ENCODE data around the gene FBLN7. TPM values are rescaled to one million over a fixed set of nuclear protein-coding genes. Genes with fewer than 3 reads are reported as not detected.

The FBLN7 gene
- polyA plus RNA-seq, 3 donors from 2014 or later = not detected

DNA sequence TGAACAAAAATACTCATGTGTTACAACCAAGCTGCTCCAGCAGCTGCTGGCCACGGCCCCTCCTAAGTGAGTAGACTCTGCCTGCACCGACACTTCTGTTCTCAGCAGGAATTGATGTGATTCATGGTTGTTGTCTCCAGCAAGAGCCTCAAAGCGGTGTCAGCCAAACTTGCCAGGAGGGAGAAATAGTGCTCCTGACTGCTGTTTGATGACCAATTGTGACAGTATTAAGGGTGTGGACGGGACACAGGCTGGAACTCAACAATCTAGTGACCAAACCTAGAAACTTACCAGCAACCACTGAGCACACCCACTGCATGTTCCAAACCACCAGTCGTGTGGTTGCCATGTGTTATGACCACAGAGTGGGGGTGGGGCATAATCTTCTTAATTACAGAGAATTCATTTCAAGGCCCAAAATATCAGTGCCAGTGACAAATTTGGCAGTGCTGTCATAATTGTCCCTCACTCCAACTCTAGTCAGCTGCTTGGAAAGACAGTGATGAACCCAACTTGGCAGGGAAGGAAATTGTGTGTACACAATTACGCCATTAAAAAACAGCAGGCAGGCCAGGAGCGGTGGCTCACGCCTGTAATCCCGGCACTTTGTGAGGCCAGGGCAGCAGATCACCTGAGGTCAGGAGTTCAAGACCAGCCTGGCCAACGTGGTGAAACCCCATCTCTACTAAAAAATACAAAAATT lies 30.4 kb downstream of the FBLN7 start:
- Mint-ChIP-seq H3K36me3 (no peaks in the 10 kb centered on the region), H3K9me3 (peaks cover 0 to 4% (median 0%) of the 10 kb centered on the region in 6 donors), H3K27ac (peak overlapping the region in 4 of 6 donors; percentile 8 to 69 (median 41)), H3K4me1 (peaks cover 21 to 32% of the 10 kb centered on the region in 2 donors), H3K4me3 (peak overlapping the region; percentile 15 to 72 (median 49)), H3K27me3 (ENCODE audit: low read depth in 3 of 3) (peaks cover 2 to 5% (median 4%) of the 10 kb centered on the region in 3 donors)
- peak in 1 of 3 donors; percentile 9 for DNase-seq

DNA sequence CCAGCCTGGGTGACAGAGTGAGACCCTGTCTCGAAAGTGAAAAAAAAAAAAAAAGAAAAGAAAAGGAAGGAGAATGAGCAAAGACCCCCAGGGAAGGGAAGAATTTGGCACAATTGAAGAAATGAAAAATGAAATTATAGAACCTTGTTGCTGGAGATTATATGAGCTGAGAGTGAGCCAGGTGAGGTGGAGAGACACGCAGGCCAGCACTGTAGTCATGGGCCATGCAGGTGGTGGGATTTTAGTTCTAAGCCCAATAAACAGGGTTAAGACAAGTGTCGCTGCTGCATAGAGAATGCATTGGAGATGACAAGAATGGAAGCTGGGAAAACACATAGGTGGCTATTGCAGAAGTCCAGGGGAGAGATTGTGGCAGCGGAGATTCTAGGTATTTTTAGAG lies 32.3 kb downstream of the FBLN7 start:
- Mint-ChIP-seq H3K4me3 (no peak overlapping the region), H3K27ac (peak overlapping the region in 1 of 6 donors; percentile 0), H3K27me3 (ENCODE audit: low read depth in 3 of 3) (peaks cover 2 to 4% (median 3%) of the 10 kb centered on the region in 3 donors), H3K9me3 (peaks cover 0 to 4% (median 0%) of the 10 kb centered on the region in 6 donors), H3K36me3 (no peaks in the 10 kb centered on the region), H3K4me1 (peaks cover 21 to 32% of the 10 kb centered on the region in 2 donors)
- no peak for DNase-seq

DNA sequence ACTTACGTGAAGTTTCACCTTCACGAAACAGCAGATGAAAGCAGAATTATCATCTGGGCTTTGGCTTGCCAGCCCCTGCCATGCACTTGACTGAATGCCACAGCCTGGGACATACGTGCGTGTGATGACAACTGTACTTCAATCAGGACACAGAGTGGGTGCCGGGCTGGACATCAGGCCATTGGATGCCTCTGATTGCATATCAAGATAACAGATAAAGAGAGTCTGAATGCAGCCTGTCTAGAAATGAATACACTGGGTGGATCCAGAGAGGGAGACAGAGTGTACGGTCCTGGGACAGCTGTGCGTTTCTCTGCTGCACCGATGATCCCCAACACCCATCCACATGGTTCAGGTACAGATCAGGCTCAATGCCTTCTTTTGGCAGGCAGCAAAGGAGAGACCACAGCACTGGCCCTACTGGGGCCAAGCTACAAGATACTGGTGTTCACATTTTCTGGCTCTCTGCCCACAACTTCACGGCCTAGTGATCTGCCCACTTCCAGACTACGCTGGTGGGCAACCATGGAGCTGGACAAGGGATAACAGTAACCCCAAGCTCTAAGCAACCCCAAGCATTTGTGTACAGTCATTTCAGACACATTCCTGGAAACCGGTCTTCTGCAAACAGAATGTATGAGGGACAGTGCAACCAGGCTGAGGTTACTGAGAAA lies 35.6 kb downstream of the FBLN7 start:
- Mint-ChIP-seq H3K4me3 (no peak overlapping the region), H3K4me1 (peaks cover 9 to 11% of the 10 kb centered on the region in 2 donors), H3K36me3 (peaks cover 0 to 3% (median 0%) of the 10 kb centered on the region in 3 donors), H3K9me3 (peaks cover 0 to 9% (median 0%) of the 10 kb centered on the region in 6 donors), H3K27me3 (ENCODE audit: low read depth in 3 of 3) (peaks cover 5 to 16% (median 7%) of the 10 kb centered on the region in 3 donors), H3K27ac (no peak overlapping the region)
- DNase-seq = no peak

DNA sequence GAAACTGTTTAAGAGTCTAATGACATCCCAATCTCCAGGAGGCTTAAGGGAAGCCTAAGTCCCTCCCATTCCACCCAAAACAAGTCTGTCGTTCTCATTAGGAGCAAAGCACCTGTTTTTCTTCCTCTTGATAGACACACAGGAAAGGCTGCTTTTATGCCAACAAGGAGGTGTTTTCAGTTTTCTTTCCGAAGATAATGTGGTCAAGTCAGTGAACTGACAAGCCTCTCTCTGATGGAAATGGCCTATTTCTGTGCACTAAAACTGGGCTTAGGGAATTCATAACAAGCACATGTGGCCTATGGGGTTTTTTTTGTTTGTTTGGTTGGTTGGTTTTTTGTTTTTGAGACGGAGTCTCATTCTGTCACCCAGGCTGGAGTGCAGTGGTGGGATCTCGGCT lies 36.2 kb downstream of the FBLN7 start:
- Mint-ChIP-seq H3K4me1 (peaks cover 3 to 5% of the 10 kb centered on the region in 2 donors), H3K27ac (no peak overlapping the region), H3K4me3 (no peak overlapping the region), H3K27me3 (ENCODE audit: low read depth in 3 of 3) (peaks cover 5 to 18% (median 8%) of the 10 kb centered on the region in 3 donors), H3K9me3 (peaks cover 0 to 9% (median 0%) of the 10 kb centered on the region in 6 donors), H3K36me3 (peaks cover 0 to 3% (median 0%) of the 10 kb centered on the region in 3 donors)
- no peak for DNase-seq

DNA sequence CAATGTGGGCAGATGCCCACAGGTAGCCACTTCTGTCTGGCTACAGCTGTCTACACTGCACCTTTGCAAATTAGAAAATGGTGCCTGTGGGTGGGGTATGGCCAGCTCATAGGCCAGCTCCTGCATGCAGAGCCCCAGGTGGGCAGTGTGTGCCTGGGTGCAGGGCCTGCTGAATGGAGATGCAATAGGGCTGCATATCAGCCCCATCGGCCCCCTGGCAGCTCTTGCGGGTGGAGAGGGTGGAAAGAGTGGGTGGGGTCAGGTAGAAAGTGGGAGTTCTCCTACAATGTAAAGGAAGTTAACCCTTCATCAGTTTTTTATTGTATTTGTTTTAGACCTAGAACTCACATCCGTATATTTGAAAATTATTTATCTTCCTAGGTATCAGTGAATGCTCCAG lies 37.1 kb downstream of the FBLN7 start:
- Mint-ChIP-seq H3K27ac (no peak overlapping the region), H3K4me1 (no peaks in the 10 kb centered on the region), H3K4me3 (no peak overlapping the region), H3K9me3 (peaks cover 0 to 8% (median 0%) of the 10 kb centered on the region in 6 donors), H3K27me3 (ENCODE audit: low read depth in 3 of 3) (peaks cover 10 to 26% (median 12%) of the 10 kb centered on the region in 3 donors), H3K36me3 (peaks cover 0 to 7% (median 0%) of the 10 kb centered on the region in 3 donors)
- no peak for DNase-seq

DNA sequence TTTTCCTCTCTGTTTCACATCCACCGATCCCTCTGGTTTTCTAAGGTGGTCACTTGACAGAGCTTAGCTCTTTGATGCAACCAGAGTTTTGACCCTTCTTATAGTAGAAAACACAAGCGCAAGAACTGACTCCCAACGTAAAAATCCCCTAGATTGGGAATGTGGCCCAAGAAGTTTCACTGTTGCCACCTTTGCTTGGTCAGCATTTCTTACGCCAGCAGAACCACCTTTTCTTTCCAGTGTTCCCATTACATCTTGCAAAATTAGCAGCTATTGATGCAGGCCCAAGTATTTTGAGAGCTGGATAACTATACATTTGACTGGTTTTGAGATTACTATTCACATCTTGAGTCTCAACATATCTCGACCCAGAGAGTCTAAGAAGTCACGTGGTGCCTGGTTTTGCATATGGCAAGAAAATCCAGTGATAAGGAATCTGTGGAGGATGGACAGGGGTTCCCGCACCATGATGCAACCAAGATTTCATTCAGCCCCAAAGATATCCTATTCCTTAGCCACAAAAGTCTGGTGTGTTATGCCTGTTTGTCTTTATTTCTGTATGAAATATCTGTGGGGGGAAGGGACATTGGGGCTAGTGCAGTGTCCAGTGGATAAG lies 37.9 kb downstream of the FBLN7 start:
- H3K36me3 Mint-ChIP-seq = peaks cover 0 to 8% (median 0%) of the 10 kb centered on the region in 3 donors
- H3K27me3 Mint-ChIP-seq (ENCODE audit: low read depth in 3 of 3) = peaks cover 13 to 33% (median 13%) of the 10 kb centered on the region in 3 donors
- H3K4me3 Mint-ChIP-seq = no peak overlapping the region
- peaks cover 0 to 6% (median 0%) of the 10 kb centered on the region in 6 donors for H3K9me3 Mint-ChIP-seq
- no peak for DNase-seq
- no peaks in the 10 kb centered on the region for H3K4me1 Mint-ChIP-seq
- no peak overlapping the region for H3K27ac Mint-ChIP-seq

DNA sequence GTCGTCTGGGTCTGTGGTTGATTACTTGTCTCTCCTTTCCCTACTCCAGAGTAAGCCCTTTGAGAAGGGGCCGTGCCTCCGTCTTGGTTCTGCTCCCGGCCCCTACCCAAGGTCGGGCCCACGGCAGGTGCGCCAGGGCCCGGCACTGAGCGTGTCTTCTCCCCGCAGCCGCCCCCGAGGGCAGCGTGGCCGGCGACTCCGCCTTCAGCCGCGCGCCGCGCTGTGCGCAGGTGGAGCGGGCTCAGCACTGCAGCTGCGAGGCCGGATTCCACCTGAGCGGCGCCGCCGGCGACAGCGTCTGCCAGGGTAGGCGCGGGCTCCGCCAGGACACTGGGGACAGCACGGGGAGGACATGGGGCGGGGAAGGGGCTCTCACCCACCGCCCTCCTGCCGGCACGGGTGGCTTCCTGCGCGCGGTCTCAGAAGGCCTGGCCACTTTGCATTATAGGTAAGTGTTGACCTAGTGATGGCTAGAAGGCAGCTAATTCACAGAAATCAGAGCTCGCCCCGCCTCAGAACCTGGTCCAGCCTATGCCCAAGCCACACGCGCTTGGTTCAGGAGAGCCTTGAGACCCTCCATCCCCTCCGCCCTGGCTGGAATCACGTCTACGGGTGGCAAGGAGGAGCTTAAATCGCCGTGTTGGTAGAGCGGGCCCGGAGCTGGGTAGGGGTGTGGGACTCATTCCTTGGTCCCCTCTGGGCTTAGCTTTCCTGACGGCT lies 43.5 kb downstream of the FBLN7 start:
- Mint-ChIP-seq H3K27me3 (ENCODE audit: low read depth in 3 of 3) (peaks cover 14 to 36% (median 17%) of the 10 kb centered on the region in 3 donors), H3K4me3 (no peak overlapping the region), H3K36me3 (peaks cover 0 to 8% (median 0%) of the 10 kb centered on the region in 3 donors), H3K9me3 (peaks cover 0 to 6% (median 0%) of the 10 kb centered on the region in 6 donors), H3K27ac (no peak overlapping the region), H3K4me1 (no peaks in the 10 kb centered on the region)
- no peak for DNase-seq

DNA sequence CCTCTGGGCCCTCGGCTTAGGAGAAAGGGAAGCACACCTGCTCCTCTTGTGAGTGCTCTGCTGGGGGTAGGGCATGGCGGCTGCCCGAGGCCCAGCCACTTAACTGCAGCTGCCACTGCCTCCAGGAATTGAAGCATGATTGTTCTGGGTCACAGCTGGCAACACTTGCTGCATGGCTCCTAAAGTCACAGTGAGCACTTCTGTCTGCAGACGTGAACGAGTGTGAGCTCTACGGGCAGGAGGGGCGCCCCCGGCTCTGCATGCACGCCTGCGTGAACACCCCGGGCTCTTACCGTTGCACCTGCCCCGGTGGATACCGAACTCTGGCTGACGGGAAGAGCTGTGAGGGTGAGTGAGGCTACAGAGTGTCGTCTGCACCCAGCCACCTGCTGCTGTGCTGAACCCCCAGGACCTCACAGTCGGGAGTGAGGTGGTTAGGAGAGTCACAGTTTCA lies 44.4 kb downstream of the FBLN7 start:
- H3K36me3 Mint-ChIP-seq = peaks cover 0 to 8% (median 0%) of the 10 kb centered on the region in 3 donors
- no peak overlapping the region for H3K27ac Mint-ChIP-seq
- no peak for DNase-seq
- peaks cover 2 to 3% of the 10 kb centered on the region in 2 donors for H3K4me1 Mint-ChIP-seq
- peaks cover 0 to 6% (median 0%) of the 10 kb centered on the region in 6 donors for H3K9me3 Mint-ChIP-seq
- peaks cover 13 to 30% (median 17%) of the 10 kb centered on the region in 3 donors for H3K27me3 Mint-ChIP-seq (ENCODE audit: low read depth in 3 of 3)
- H3K4me3 Mint-ChIP-seq = no peak overlapping the region

DNA sequence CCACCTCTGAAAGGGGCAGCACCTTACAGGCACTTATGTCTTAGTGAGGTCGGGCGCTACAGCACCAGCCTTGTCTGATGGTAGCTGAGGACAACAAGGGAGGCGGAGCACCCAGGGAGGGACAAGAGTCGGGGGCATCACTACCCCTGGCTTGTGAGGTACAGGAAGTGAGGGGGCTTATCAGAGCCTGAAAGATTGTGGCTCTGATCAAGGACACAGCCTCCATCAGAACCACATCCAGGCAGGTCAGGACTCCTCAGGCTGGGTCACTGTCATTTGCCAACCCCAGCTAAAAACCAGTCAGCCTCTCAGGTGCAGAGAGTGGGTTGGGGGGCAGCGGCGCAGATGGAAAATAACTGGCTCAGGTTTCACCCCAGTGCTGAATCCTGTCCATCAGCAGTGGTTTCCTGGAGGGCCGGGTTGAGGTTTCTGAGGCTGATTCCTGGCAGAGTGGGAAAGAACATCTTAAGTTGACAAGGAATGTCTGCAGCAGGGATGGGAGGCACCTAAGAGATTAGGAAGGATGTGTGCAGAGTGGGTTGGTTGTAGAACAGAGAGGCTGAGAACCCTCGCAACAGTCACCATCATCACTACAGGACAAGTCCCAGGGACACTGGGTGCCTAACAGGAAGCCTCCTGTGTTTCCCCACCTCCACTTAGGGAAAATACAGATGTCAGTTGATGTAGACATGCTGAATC lies 45.3 kb downstream of the FBLN7 start:
- H3K9me3 Mint-ChIP-seq = peaks cover 0 to 3% (median 0%) of the 10 kb centered on the region in 6 donors
- no peak for DNase-seq
- H3K4me1 Mint-ChIP-seq = peaks cover 11 to 12% of the 10 kb centered on the region in 2 donors
- peaks cover 10 to 24% (median 16%) of the 10 kb centered on the region in 3 donors for H3K27me3 Mint-ChIP-seq (ENCODE audit: low read depth in 3 of 3)
- no peak overlapping the region for H3K4me3 Mint-ChIP-seq
- H3K36me3 Mint-ChIP-seq = peaks cover 0 to 7% (median 0%) of the 10 kb centered on the region in 3 donors
- no peak overlapping the region for H3K27ac Mint-ChIP-seq

DNA sequence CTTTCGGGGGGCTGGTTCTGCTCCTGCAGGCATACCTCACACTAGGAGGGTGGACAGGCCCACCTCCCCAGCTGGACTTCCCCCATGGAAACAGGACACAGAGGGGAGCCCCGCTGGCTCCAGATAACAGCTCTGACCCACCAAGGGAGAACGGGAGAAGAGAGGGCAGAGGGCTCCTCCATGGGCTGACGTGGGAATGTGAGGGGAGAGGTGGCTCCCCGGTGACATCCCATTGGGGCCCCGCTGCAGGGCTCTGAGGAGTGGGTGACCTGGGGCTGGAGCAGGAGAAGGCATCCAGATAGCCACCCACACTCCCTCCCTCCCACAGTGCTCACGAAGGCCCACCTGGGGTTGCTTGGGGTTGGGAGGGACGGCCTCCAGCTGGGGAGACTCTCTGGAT lies 45.9 kb downstream of the FBLN7 start:
- H3K9me3 Mint-ChIP-seq = peaks cover 0 to 1% (median 0%) of the 10 kb centered on the region in 6 donors
- H3K36me3 Mint-ChIP-seq = peaks cover 0 to 5% (median 0%) of the 10 kb centered on the region in 3 donors
- no peak overlapping the region for H3K4me3 Mint-ChIP-seq
- H3K27me3 Mint-ChIP-seq (ENCODE audit: low read depth in 3 of 3) = peaks cover 10 to 22% (median 14%) of the 10 kb centered on the region in 3 donors
- DNase-seq = no peak
- H3K4me1 Mint-ChIP-seq = peaks cover 12 to 15% of the 10 kb centered on the region in 2 donors
- H3K27ac Mint-ChIP-seq = no peak overlapping the region

DNA sequence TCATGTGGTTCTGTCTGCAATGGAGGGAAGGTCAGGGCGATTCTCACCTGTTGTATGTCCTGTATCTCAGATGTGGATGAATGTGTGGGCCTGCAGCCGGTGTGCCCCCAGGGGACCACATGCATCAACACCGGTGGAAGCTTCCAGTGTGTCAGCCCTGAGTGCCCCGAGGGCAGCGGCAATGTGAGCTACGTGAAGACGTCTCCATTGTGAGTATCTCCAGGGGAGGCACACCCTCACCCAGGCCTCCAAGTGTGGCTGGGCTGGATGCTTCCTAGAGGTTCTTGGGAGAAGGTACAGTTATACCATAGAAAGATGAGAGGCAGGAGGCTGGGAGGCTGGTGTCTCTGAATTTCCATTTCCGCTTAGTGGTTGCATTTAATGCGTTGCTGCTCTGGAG lies 46.9 kb downstream of the FBLN7 start:
- Mint-ChIP-seq H3K27ac (no peak overlapping the region), H3K9me3 (no peaks in the 10 kb centered on the region), H3K27me3 (ENCODE audit: low read depth in 3 of 3) (peaks cover 5 to 13% (median 11%) of the 10 kb centered on the region in 3 donors), H3K4me3 (no peak overlapping the region), H3K36me3 (peaks cover 0 to 3% (median 0%) of the 10 kb centered on the region in 3 donors), H3K4me1 (peaks cover 12 to 15% of the 10 kb centered on the region in 2 donors)
- DNase-seq = no peak

DNA sequence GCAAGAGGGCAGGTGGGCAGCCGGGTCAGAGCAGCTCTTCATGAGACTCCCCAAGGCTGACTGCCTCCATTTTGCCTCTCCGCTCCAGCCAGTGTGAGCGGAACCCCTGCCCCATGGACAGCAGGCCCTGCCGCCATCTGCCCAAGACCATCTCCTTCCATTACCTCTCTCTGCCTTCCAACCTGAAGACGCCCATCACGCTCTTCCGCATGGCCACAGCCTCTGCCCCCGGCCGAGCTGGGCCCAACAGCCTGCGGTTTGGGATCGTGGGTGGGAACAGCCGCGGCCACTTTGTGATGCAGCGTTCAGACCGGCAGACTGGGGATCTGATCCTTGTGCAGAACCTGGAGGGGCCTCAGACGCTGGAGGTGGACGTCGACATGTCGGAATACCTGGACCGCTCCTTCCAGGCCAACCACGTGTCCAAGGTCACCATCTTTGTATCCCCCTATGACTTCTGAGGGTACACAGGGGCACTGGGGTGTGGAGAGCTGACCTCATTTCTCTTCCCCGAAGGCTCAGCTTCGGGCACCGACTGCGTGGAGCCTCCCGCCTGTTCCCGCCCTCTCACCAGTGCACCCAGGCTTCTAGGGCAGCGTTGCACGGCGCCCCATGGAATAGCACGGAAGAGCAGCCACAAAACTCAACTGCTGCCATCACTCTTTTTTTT lies 49.0 kb downstream of the FBLN7 start:
- Mint-ChIP-seq H3K36me3 (no peaks in the 10 kb centered on the region), H3K9me3 (no peaks in the 10 kb centered on the region), H3K4me1 (peaks cover 12 to 15% of the 10 kb centered on the region in 2 donors), H3K4me3 (no peak overlapping the region), H3K27me3 (ENCODE audit: low read depth in 3 of 3) (peaks cover 4 to 8% (median 8%) of the 10 kb centered on the region in 3 donors), H3K27ac (peak overlapping the region in 3 of 6 donors; percentile 49 to 87 (median 55))
- no peak for DNase-seq

Measured in immature natural killer cell (primary cell).